Measurements from ENCODE around the gene TRIM21.

DNA sequence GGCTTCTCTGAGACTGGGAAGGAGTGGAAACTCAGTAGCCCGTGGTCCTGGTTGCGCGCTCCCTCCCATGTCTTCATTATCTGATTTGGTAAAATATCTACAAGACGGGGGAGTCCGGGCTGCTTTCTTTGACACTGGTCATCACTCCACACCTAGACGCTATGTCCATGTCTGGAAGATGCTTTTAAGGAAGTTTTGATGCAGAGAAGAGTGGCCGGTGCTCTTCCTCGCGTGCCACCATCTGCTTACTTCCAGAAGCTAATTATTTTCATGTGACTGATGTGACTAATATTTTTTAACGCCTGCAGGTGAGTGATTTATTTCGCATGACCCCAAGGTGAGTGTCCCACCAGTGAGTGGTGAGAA lies 339 bp upstream of the TRIM21 start:
- TF ChIP-seq CTCF (IDR thresholded peaks at IDR 0.05) (no peak), POLR2A (IDR thresholded peaks at IDR 0.05) (no peak), POLR2AphosphoS5 (IDR thresholded peaks at IDR 0.05) (no peak), EP300 (IDR thresholded peaks at IDR 0.05) (no peak)
